MV-4-11 (cell line): Measurements from ENCODE around the gene KIF22.

ENCODE experiments used
- DNase-seq: peaks from one replicate; lab custom pipeline; 2025; lab: John Stamatoyannopoulos, UW

Gene KIF22

GRCh38 chr16:29804020-29804419 lies 13.5 kb downstream of the KIF22 start:
- no peak for DNase-seq

GRCh38 chr16:29804455-29805231 lies 14.1 kb downstream of the KIF22 start:
- DNase-seq: peak; percentile 73

GRCh38 chr16:29805232-29806098 lies 14.9 kb downstream of the KIF22 start:
- peak; percentile 98 for DNase-seq

GRCh38 chr16:29806099-29806579 lies 15.6 kb downstream of the KIF22 start, which contains the start of gene MAZ:
TSS of gene MAZ (plus strand) at chr16:29806529. CDS start at chr16:29806702, 173 bp downstream.
- no peak for DNase-seq

- DNase-seq: peak; percentile 18
Measured at GRCh38 chr16:29806641-29807425, 16.3 kb downstream of the KIF22 start.

- peak; percentile 85 for DNase-seq
Measured at GRCh38 chr16:29807426-29808218, 17.1 kb downstream of the KIF22 start.

GRCh38 chr16:29808219-29808900 lies 17.8 kb downstream of the KIF22 start:
- DNase-seq: no peak

- DNase-seq: no peak
Measured at GRCh38 chr16:29809031-29809747, 18.6 kb downstream of the KIF22 start.

GRCh38 chr16:29809850-29810698 lies 19.5 kb downstream of the KIF22 start:
- DNase-seq: peak; percentile 28

GRCh38 chr16:29810699-29811169 lies 20.2 kb downstream of the KIF22 start:
- no peak for DNase-seq

- peak; percentile 84 for DNase-seq
Measured at GRCh38 chr16:29811170-29811895, 20.8 kb downstream of the KIF22 start.

- no peak for DNase-seq
Measured at GRCh38 chr16:29811896-29812665, 21.5 kb downstream of the KIF22 start, which contains the start of gene PRRT2. TSS of gene PRRT2 (plus strand) at chr16:29812193. CDS start at chr16:29813055, 862 bp downstream.

GRCh38 chr16:29812754-29813643 lies 22.4 kb downstream of the KIF22 start:
- DNase-seq: no peak

GRCh38 chr16:29813644-29814562 lies 23.4 kb downstream of the KIF22 start:
- DNase-seq: no peak

- no peak for DNase-seq
Measured at GRCh38 chr16:29814592-29814991, 24.0 kb downstream of the KIF22 start.
